SK-MEL-5 (cell line): Measurements from ENCODE around the gene SMARCA4. TPM values are rescaled to one million over a fixed set of nuclear protein-coding genes. Genes with fewer than 3 reads are reported as not detected.

Experiments
- DNase-seq: peaks from one replicate; pipeline ENCODE4 v3.0.0-alpha.2; 2016; ENCODE audit warnings: low read depth, low spot score
- in situ Hi-C: cut with HindIII; loops from 2 replicates; pipeline ENCODE4 v1.10.0; 2016; ENCODE audit warnings: low sequenced_read_pairs, high pct_unique_total_duplicates, low pct_unique_long_range_greater_than_20kb
- total RNA-seq: library from RNA; depleted of rRNA; stranded (reverse); fragments of >200 nt; shearing (Covaris generic); gene quantifications from 2 replicates; pipeline ENCODE4 v1.2.3, GENCODE V29; 2014

The SMARCA4 gene
- total RNA-seq, 1 experiment from 2014 or later, result 5.8 TPM

- DNase-seq, result no peak
- in situ Hi-C loops, result no loop called here
Measured at GRCh38 chr19:11038511-11038910, 77.7 kb downstream of the SMARCA4 start.

GRCh38 chr19:11041194-11041593 lies 80.4 kb downstream of the SMARCA4 start:
- in situ Hi-C loops, result no loop called here

GRCh38 chr19:11041966-11042627 lies 81.3 kb downstream of the SMARCA4 start:
- DNase-seq, result no peak
- in situ Hi-C loops, result no loop called here

More at GRCh38 chr19:11041194-11041593, 80.4 kb downstream of the SMARCA4 start:
- DNase-seq, result no peak

- no peak for DNase-seq
- in situ Hi-C loops, result no loop called here
Measured at GRCh38 chr19:11044431-11044830, 83.6 kb downstream of the SMARCA4 start.

GRCh38 chr19:11045536-11045935 lies 84.7 kb downstream of the SMARCA4 start:
- in situ Hi-C loops, result no loop called here
- no peak for DNase-seq

- no peak for DNase-seq
- in situ Hi-C loops, result no loop called here
Measured at GRCh38 chr19:11046605-11047354, 86.0 kb downstream of the SMARCA4 start.

GRCh38 chr19:11047866-11048265 lies 87.0 kb downstream of the SMARCA4 start:
- DNase-seq, result no peak
- in situ Hi-C loops, result no loop called here

- DNase-seq, result no peak
- in situ Hi-C loops, result no loop called here
Measured at GRCh38 chr19:11050323-11051114, 89.7 kb downstream of the SMARCA4 start.

- no peak for DNase-seq
- in situ Hi-C loops, result no loop called here
Measured at GRCh38 chr19:11053817-11054195, 93.0 kb downstream of the SMARCA4 start.

- no peak for DNase-seq
- in situ Hi-C loops, result no loop called here
Measured at GRCh38 chr19:11054200-11054599, 93.4 kb downstream of the SMARCA4 start.

- no peak for DNase-seq
- in situ Hi-C loops, result no loop called here
Measured at GRCh38 chr19:11054628-11055027, 93.8 kb downstream of the SMARCA4 start.

- in situ Hi-C loops, result no loop called here
- no peak for DNase-seq
Measured at GRCh38 chr19:11058246-11059030, 97.6 kb downstream of the SMARCA4 start.

GRCh38 chr19:11059511-11060358 lies 98.9 kb downstream of the SMARCA4 start:
- in situ Hi-C loops, result no loop called here

GRCh38 chr19:11061952-11062351 lies 101.1 kb downstream of the SMARCA4 start:
- DNase-seq, result no peak
- in situ Hi-C loops, result no loop called here

More at GRCh38 chr19:11059511-11060358, 98.9 kb downstream of the SMARCA4 start:
- DNase-seq, result no peak

GRCh38 chr19:11063434-11063833 lies 102.6 kb downstream of the SMARCA4 start:
- no peak for DNase-seq
- in situ Hi-C loops, result no loop called here

- DNase-seq, result no peak
- in situ Hi-C loops, result no loop called here
Measured at GRCh38 chr19:11064831-11065303, 104.0 kb downstream of the SMARCA4 start.

- no peak for DNase-seq
- in situ Hi-C loops, result no loop called here
Measured at GRCh38 chr19:11066326-11066725, 105.5 kb downstream of the SMARCA4 start.
